Liver (tissue), 3 donors: ENCODE measurements around the gene KCNQ1.

Source experiments
- ATF3 ChIP-seq: IDR thresholded peaks from 2 replicates; pipeline ENCODE4 v1.6.1; 2016; ENCODE audit warnings: antibody characterized with exemption
- CTCF ChIP-seq: fragments of 150-350 bp; IDR thresholded peaks from 2 replicates; pipeline ENCODE4 v1.5.1; 2017; ENCODE audit warnings: improper control_type of control experiment, low read depth, low read length; ENCODE audit not compliant: missing input control
- GABPA ChIP-seq, 2 donors: IDR thresholded peaks in 1 of 2; conservative IDR thresholded peaks in 1 of 2; 2 replicates each; pipeline ENCODE4 v1.6.1; 2016; ENCODE audit warnings: antibody characterized with exemption in 2 of 2, mild to moderate bottlenecking in 1 of 2, moderate library complexity in 1 of 2
- RAD21 ChIP-seq, 2 donors: IDR thresholded peaks; 2 replicates each; pipeline ENCODE4 v1.6.1; 2016; ENCODE audit warnings: antibody characterized with exemption in 2 of 2, mild to moderate bottlenecking in 2 of 2
- REST ChIP-seq: IDR thresholded peaks from 2 replicates; pipeline ENCODE4 v1.6.1; 2016; ENCODE audit warnings: antibody characterized with exemption, mild to moderate bottlenecking
- TAF1 ChIP-seq: conservative IDR thresholded peaks from 2 replicates; pipeline ENCODE4 v1.6.1; 2016; ENCODE audit warnings: antibody characterized with exemption, mild to moderate bottlenecking
- YY1 ChIP-seq: IDR thresholded peaks from 2 replicates; pipeline ENCODE4 v1.6.1; 2016; ENCODE audit warnings: antibody characterized with exemption, mild to moderate bottlenecking
- ZBTB33 ChIP-seq: IDR thresholded peaks from 2 replicates; pipeline ENCODE4 v1.6.1; 2016; ENCODE audit warnings: antibody characterized with exemption
- donor health status: healthy.
- donor health status: healthy.

- no peak for TF ChIP-seq CTCF
- TF ChIP-seq TAF1: no peak
- TF ChIP-seq ATF3: no peak
- TF ChIP-seq YY1: no peak
- TF ChIP-seq ZBTB33: no peak
- TF ChIP-seq RAD21 (IDR thresholded peaks at IDR 0.05): no peak
- TF ChIP-seq GABPA (IDR thresholded peaks at IDR 0.05 in 1 of 2, conservative IDR thresholded peaks at IDR 0.05 in 1 of 2): no peak
- TF ChIP-seq REST: no peak
Observed at GRCh38 chr11:2447253-2447950, 2.6 kb downstream of the KCNQ1 start.
